GM21529 (cell line): ENCODE measurements around the gene STXBP3.
"Not testable (repeated sequence)": the region's sequence is repeated elsewhere in the genome, so short reads cannot be mapped to it uniquely, and the experiment has no call there.

ENCODE experiments used
- ATAC-seq: cut with Tn5 transposase; IDR thresholded peaks from one replicate; pipeline ENCODE4 v1.9.1; 2021; ENCODE audit not compliant: unreplicated experiment

The STXBP3 gene, protein sequence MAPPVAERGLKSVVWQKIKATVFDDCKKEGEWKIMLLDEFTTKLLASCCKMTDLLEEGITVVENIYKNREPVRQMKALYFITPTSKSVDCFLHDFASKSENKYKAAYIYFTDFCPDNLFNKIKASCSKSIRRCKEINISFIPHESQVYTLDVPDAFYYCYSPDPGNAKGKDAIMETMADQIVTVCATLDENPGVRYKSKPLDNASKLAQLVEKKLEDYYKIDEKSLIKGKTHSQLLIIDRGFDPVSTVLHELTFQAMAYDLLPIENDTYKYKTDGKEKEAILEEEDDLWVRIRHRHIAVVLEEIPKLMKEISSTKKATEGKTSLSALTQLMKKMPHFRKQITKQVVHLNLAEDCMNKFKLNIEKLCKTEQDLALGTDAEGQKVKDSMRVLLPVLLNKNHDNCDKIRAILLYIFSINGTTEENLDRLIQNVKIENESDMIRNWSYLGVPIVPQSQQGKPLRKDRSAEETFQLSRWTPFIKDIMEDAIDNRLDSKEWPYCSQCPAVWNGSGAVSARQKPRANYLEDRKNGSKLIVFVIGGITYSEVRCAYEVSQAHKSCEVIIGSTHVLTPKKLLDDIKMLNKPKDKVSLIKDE

DNA sequence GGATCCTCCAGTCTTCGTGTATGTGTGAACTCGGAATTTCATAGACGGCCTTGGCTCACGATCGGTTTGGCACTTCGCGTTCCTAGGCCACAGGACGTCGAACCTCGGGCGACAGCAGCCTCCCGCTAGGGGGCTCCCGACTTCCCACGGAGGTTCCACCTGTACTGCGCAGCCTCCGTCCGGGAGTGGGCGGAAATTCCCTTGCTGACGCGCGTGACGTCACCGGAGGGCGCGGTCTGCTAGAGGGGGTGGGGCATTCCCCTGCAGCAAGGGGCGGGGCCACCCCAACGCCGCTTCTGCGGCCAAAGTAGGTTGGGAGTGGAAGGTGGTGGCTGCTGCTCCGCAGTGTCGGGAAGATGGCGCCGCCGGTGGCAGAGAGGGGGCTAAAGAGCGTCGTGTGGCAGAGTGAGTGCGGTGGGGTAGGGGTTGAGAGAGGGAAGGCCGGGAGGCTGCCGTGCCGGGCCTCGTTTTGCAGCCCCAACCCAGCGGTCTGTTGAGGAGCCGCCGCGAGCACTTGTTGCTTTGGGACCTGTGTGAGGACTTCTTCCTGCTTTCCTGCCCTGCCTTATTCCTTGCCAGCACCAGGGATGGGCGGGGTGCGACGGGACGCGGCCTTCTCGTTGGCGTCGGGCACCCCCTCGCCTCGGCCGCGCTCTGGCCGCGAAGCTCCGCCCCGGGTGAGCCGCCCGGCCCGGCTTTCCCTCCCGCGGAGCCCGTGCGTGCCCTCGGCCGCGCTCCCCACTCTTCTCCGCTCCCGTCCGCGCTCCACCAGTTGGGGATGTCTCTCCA is at the start of gene STXBP3:
Gene STXBP3 (plus strand): TSS at position 293 of the 789 bp plus-strand sequence. CDS start 64 bp downstream, at position 357.
- peak; percentile 90 for ATAC-seq

DNA sequence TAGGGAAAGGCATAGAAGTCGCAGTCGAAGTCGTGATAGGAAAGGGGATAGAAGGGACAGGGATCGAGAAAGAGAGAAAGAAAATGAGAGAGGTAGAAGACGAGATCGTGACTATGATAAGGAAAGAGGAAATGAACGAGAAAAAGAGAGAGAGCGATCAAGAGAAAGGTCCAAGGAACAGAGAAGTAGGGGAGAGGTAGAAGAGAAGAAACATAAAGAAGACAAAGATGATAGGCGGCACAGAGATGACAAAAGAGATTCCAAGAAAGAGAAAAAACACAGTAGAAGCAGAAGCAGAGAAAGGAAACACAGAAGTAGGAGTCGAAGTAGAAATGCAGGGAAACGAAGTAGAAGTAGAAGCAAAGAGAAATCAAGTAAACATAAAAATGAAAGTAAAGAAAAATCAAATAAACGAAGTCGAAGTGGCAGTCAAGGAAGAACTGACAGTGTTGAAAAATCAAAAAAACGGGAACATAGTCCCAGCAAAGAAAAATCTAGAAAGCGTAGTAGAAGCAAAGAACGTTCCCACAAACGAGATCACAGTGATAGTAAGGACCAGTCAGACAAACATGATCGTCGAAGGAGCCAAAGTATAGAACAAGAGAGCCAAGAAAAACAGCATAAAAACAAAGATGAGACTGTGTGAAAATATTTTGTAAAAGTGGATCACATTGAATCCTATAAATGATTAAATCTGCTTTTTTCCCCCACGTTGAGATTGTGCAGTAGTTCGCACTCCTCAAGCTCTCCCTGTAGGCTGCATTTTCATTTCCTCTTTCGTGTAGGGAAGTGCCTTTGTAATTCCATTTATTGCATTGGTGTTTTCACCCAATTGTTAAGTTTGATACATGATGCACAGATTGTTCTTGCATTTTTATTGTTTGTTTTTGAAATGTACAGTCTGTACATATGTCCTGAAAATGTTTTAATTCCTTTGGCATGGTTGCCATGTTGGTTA is 46.8 kb upstream of the STXBP3 start:
- ATAC-seq: no peak

DNA sequence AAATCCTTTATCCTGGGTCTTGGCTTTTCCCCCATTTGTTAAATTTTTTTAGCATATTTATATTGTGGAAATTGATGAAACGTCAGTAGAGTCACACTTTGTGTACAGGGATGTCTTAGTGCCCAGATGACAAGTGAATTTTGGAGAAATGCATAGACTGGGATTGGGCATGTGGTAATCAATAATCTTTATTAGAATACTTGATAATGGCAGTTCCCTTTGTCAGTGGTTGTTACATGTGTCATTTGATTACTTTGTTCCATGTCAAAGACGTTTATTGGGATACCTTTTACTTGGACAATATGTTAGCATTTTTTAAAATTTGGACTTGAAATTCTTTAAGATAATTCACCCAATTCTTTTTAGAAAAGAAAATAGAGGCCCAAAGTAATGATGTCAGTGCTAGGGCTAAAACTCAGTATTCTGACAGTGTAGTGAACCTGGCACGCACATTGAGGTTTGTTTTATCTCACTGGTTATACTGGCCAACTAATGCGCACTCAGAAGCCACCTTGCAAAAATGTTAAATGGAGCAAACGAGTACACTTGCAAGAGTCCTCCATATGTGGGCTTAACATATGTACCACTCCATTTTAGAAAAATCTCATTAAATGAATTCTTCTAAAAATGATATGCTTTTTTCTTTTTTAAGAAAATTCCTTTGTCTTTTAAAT is 45.2 kb upstream of the STXBP3 start:
- no peak for ATAC-seq

DNA sequence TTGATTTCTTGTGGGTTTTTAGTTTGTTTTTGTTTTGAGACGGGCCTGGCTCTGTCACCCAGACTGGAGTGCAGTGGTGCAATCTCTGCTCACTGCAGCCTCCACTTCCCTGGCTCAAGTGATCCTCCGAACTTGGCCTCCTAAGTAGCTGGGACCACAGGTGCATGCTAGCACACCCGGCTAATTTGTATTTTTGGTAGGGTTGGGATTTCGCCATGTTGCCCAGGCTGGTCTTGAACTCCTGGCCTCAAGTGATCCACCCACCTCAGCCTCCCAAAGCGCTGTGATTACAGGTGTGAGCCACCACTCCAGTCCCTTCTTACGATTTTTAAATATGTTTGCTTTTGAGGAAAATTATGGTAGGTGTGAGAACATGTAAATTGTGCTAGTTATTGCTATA is 44.4 kb upstream of the STXBP3 start:
- ATAC-seq: not testable (repeated sequence)

DNA sequence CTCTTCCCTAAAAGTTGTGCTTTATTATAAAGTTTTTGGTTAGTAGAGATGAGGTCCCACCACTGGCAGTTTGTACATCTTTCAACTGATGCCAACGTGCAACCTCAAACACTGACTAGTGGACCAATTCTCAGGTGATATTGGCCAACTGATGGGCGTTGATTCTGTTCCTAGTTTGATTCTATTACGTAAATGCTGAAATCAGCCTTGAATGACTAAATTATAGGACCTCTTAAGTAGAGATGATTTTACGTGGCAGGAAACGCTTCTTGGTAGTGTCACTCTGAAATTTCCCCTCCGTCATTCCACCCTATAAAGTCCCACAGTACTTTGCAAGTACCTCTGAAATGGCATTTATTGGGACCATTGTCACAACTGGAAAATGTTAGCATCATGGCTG is 42.5 kb upstream of the STXBP3 start:
- ATAC-seq: no peak

DNA sequence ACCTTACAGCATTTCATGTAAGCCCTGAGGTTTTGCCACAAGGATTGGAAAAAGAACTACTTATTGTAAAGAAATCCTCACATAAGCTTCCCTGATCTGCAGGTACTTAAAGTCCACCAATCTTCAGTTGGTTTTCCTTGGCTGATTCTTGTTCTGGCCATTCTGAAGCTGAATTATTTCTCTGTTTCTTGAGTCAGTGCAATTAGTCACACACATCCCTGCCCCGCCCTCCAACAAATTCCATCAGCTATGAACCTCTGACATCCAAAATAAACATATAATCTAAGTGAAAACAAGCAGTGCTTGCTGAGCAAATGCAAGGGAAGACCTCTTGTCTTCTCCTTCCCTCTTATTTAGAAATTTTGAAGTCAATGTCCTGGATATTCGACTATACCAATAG is 42.0 kb upstream of the STXBP3 start:
- ATAC-seq: no peak

DNA sequence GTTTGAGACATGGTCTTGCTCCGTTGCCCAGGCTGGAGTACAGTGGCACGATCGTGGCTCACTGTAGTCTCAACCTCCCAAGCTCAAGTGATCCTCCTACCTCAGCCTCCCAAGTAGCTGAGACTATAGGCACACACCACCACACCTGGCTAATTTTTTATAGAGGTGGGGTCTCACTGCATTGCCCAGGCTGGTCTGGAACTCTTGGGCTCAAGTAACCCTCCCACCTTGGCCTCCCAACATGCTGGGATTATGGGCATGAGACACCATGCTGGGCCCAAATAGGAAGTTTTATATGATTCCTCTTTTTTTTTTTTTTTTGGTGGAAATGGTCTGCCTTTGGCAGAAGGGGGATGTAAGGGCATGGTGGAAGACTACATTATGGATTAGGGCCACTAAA is 39.8 kb upstream of the STXBP3 start:
- no peak for ATAC-seq

DNA sequence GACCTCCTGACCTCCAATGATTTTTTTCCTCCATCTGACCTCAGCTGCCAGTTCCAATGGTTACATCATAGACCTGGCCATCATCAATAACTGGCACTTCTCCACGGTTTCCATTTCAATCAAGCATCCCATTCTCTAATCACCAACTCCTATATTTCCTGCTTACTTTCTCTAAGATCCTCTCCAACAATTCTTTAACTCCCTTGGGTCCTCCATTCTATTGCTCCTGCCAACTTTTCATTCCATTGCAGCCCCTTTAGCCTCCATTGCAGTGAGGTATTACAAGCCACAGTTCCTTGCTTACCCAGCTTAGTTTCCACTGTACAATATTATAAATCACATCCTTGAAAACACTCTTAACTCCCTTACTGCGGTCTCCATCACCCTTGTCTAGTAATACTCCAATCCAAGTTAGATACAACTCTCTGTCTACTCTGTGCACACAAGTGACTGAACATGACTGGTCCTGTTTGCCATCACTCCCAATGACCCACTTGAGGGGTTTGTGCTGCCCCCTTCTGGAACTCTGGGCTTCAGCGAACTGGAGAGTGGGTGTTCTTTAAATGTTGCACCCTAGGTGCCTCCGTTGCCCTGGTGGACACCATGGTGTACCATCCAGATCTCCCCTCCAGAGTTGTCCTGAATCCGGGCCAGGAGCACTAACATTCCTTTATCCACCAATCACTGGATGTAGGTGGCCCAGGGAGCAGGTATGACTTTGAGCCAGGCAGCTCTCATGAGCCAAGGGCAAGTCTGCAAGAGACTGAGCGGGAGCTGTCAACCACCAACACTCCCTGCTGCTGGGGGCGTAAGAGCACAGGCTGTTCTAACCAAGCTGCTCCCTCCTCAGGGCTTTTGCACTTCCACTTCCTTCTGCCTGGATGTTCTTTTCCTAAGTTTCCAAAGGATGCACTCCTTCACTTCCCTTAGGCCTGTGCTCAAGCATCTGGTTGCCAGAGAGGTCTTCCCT is 37.5 kb upstream of the STXBP3 start:
- peak; percentile 48 for ATAC-seq

DNA sequence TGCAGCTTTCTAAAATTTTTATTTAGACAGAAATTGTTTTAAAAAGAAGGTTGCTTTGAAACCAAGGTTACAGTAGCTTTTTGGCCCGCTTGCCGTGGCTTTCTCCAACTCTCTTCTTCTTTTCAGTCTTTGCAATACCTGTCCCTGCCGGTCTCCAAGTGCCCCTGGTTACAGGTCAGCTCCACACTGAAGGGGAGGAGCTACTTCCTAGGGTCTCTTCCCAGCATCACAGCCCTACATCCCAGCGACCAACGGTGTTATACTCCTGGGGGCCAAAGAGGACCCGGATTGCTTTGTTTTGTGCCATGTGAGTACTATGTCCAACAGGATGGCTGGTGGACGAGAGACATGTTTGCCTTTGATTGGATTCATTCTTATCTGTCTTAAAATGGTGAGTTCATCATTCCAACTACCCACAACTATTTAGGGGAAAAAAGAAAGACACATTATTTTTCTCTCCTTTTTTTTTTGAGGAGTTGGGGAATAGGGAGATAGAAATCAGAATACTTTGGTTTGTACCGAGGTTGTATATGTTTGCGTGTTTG is 33.8 kb upstream of the STXBP3 start, which contains the start of gene FNDC7:
Gene FNDC7 (plus strand): TSS at position 303 of the 545 bp plus-strand sequence. CDS start 26 bp downstream, at position 329.
- no peak for ATAC-seq

DNA sequence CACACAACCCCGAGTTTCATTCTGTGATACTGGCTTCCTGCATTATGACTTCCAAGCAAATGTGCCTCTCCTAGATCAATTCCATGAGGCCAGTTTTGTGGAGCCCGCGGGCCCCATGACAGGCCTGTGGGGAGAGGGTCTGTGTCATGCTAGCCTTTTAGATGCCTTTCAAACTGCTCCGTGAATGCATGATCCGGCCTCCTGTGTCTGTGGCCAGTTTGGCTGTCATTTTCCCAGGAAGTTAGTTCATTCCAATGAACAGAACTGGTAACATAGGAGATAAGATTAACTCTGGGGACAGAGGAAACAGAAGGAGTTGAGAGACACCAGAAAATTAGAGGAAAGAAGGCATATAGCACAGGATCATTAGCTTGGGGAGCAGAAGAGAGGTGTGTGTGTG is 30.5 kb upstream of the STXBP3 start:
- ATAC-seq: no peak

DNA sequence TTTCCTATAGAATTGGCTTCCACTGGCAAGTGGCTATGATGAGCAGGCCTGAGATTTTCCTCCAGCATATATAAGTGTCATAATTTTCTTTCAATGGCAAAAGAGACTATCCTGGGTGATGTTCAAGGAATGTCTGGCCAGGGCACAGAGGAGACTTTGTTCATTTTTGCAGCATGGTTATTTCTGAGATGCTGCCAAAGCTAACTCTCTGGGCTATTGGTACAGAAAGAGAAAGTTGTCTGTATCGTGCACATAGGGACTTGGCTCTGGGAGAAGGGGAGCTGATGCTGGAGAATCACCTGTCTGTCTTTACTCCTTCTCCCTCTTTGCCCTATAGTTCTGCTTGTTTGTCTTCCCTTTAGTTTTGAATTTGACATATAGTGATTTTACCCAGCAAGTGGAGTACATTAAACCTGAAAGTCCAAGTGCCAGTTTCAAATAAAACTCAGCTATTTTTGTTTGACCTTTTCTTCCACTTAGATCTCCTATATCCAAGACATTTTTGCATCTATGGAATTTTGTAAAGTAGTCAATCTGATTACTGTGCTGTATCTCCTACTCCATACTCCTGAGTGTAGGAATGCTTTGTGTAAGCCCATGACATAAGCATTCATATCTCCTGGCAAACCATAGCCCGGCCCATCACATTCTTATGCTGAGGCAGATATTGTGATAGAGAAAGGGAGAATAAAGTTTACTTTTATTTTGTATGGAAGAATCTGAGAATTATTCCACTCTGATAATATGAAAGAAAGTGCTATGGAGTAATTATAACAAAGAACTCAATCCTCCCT is 29.8 kb upstream of the STXBP3 start:
- no peak for ATAC-seq

DNA sequence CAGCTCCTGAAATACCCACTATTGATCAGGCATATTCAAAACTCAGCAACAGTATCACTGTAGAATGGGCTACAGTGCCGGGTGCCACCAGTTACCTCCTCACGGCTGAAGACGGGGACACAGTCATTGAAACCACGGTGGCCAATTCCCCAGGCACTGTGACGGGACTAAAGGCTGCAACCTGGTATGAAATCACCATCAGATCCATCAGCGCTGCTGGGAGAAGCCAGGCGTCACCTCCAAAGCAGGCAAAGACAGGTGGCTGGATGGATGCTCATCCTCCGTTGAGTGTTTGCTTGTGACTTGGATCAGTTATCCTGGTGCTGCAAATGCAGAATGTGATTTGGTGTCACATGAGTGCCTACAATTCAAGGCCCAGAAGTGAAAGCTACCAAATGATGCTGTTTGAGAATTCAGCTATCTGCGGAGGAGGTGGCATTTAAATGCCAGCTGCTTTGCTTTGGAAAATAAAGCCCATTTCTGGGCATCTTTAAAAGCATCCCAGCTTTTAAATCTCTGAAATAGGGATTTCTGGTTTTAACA is 28.6 kb upstream of the STXBP3 start:
- ATAC-seq: no peak

DNA sequence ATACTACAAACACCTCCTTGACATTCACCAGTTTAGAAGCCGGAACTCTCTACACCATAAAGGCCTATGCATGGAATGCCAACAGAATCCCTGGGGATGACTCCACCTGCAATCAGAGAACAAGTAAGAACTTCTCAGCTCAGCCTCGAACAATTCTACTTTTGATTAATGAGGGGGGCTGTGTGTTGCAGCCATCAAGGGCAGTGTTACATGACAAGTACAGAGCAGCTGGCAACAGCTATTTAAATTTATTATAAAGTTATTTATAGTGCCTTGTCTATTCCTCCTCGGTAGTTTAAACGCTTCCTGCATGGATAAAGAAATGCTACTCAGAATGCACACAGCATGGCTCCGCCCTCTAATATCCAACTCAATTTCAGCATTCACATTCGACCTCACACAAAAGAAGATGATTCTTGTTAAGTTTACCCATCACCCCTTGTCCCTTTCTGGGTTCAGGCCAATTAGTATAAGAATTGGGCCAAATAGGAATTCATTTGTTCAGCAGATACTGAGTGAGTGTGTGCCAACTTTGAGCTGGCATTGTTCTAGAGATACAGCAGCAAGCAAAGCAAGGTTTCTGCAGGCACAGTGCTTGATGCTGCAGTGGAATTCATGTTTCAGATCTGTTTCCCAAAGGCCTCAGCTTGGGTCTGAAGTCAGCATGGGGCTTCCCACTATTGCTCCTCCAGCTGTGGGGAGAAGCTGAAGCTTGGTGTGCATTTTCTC is 27.4 kb upstream of the STXBP3 start:
- ATAC-seq: no peak

DNA sequence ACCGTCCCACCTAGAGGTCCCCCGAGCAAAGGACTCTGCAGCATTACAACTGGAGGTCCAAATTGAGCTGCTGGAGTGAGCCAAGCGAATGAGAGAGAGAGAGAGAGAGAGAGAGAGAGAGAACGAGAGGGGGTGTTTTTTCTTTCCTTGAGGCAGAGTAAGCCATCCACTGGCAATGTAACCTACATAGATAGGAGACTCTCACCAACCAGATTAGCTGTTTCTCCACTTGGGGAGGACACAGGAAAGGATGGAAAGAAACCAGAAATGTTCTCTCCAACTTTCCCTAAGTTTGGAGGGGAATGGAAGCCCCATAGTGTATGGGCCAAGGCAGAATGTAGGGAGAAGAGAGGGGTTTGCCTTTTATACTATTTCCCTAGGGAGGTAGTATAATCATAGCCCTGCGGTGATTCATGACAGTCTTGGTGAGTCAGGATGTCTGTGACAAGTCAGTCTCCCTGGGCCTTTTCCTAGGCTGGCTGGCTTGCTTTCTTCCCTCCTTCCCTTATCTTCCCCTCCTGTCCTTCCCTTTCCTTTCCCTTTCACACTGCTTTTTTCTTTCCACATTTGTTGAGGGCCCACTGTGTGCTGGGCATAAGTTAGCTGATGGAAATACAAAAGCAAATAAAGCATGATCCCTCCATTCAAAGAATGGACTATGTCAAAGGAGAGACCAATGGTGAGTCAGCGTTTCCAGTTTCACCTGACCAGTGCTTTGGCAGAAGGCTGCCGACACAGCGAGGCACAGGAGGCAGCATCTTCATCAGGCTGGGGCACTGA is 26.6 kb upstream of the STXBP3 start:
- ATAC-seq: no peak

DNA sequence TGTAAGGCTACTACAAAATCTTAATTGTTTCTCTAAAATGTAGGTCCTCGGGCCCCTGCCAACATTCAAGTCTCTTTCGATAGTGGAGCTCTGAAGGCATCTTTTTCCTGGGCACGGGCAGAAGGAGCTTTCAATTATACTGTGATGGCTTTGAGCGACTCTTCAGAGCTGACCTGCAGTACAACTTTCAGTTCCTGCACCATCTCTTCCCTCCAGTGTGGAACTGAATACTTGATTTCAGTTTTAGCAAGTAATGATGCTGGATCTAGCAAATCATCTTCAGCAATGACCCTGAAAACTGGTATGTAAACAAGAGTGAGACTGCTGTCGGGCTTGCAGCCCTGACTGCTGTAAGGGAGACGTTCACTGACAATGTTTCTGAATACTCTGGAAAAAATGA is 24.2 kb upstream of the STXBP3 start:
- no peak for ATAC-seq

DNA sequence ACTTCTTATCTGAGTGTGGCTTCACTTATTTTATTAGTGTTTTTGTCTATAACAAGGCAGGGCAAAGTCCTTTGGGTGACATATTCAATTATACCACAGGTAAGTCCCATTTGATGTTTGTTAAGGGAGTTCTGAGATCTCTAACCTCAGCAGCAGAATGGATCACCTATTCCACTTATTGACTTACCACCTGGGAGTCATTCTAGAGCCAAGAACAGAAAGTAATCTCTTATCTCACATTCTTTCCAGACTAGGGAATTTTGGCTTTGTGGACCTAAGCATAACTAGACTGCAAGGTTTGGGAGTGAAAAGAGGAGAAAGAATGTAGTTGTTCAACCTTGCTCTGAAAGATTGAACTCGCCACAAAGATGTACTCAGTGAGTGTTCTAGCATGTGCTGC is 20.6 kb upstream of the STXBP3 start:
- ATAC-seq: no peak
